NCI-H510A (cell line): Measurements from ENCODE around the gene SF3B4.
"Not testable (repeated sequence)": the region's sequence is repeated elsewhere in the genome, so short reads cannot be mapped to it uniquely, and the experiment has no call there.

Experiments
- DNase-seq: peaks from one replicate; lab custom pipeline; 2025; lab: John Stamatoyannopoulos, UW

SF3B4 gene

DNA sequence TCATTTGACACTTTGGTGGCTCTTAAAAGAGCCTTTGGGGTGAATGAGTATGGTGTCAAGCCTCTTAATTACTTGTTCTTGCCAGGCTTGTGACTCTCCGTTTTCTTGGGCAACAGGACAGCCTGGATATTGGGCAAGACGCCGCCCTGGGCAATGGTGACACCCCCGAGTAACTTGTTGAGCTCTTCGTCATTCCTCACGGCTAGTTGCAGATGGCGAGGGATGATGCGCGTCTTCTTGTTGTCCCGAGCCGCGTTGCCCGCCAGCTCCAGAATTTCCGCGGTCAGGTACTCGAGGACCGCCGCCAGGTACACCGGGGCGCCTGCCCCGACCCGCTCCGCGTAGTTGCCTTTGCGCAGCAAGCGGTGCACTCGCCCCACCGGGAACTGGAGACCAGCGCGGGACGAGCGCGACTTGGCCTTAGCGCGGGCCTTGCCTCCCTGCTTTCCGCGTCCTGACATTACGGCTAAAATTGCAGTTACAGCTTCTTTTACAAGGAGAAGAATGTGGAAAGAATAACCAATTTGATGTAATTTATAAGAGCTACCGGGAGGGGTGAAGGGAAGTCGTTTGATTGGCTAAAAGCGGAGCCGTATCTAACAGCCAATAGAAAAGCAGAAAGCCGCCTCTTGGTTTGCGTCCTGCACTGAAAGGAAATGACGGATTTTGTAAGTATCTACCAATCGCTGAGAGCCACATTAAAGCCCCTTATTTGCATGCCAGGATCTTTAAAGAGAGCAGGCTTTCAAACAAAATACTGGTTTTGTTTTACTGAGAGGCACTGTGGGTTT lies 40.0 kb downstream of the SF3B4 start:
- peak; percentile 89 for DNase-seq

DNA sequence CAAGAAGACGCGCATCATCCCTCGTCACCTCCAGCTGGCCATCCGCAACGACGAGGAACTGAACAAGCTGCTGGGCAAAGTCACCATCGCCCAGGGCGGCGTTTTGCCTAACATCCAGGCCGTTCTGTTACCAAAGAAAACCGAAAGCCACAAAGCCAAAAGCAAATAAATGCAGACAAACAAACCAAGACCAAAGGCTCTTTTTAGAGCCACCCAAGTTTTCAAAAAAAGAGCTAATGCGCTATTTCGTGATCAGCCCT lies 40.5 kb downstream of the SF3B4 start:
- not testable (repeated sequence) for DNase-seq

DNA sequence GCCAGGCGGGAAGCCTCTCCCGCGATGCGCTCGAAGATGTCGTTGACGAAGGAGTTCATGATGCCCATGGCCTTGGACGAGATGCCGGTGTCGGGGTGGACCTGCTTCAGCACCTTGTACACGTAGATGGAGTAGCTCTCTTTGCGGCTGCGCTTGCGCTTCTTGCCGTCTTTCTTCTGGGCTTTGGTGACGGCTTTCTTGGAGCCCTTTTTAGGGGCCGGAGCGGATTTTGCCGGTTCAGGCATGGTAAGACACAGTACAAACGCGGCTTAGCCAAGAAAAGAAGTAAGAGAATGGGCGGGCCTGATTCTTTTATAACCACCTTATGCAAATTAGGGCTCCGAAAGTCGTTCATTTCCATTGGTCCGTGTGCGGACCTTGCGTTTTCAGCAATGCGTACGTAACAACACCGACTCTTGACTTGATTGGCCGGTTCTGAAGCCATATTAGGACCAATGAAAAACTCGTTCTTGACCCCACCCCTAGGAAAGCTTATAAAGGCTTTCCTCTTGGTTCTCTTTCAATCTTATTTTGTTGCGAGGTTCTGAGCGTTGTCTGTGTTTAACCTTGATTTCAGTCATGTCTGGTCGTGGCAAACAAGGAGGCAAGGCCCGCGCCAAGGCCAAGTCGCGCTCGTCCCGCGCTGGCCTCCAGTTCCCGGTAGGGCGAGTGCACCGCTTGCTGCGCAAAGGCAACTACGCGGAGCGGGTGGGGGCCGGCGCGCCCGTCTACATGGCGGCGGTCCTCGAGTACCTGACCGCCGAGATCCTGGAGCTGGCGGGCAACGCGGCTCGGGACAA lies 41.0 kb downstream of the SF3B4 start:
- DNase-seq = peak; percentile 92

DNA sequence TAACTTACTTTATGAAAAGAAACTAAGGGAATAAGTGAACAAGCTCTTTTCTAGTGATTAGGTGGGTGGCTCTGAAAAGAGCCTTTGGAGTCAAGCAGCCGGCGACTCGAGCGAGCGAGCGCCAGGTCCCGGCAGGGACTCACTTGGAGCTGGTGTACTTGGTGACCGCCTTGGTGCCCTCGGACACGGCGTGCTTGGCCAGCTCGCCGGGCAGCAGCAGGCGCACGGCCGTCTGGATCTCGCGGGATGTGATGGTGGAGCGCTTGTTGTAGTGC lies 41.5 kb downstream of the SF3B4 start:
- DNase-seq = not testable (repeated sequence)

DNA sequence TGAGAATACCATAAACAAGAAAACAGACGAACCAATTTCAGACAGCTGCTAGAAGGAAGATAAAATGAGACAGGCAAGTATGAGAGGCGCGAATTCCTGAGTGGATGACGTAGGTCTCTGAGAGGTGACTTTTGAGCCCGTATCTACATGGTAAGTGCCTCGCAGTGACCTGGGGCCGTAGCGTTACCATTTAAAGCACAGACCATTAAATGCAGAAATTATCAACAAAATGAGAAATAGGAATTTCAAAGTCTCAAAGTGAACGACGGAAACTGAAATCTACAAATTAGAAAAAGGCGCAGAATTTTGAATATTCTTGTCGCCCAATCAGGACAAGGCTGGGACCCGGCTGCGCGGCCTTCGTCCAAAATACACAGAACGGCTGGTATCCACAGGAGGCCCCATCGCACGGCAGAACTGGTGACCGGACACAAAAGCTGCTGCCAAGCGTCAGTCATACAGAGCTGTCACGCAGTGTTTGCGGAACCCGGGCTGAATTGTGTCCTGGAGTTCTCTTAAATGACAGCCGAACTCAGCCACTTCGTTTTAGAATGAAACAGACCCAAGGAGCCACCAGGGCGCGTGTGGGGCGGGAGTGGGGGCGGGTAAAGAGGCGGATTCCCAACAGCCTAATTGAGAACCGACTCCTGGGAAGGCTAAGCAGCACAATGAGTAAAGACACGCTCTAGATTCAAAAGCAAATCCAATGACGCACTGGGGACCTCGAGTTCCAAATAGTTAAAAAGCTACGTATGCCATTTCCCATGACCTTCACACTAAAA lies 42.1 kb downstream of the SF3B4 start:
- peak; percentile 62 for DNase-seq

DNA sequence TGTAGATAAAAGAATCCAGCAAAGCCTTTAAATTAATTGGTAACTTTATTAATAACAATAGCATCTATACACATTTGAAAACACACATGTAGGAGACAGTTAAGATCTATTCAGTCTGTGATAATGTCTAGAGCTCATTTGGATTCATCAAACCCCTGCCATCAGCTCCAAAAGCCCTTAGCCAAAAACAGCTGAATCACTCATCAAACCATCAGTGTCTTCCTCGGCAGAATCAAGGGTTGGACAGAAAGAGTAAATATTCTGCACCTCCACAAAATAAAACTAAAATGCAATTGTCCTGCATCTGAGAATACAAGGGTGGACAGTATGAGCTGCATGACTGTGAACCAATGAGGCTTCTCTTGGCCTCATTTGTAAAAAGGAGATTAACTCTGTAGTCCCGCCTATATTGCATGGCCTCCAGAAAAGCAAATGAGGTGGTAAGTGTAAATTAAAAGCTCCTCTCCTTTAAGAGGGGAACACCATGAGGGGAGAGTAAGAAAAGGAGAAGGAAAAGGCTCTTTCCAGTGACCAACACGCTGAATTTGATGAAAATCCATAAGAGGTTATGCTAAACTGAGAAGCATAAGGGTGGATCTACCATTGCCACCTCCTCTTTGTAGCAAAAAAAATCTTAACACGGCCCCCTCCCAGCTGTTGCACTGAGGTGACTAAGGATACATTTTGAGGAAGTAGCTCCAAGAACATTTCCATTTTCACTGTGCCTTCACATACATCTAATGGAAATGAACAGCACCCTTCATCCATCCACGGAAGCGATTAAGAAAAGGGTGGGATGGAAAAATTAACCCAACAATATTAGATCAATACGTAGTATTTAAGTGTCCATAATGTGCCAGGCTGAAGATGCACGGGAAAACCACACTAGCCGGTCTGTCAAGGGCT lies 42.9 kb downstream of the SF3B4 start:
- DNase-seq = no peak

DNA sequence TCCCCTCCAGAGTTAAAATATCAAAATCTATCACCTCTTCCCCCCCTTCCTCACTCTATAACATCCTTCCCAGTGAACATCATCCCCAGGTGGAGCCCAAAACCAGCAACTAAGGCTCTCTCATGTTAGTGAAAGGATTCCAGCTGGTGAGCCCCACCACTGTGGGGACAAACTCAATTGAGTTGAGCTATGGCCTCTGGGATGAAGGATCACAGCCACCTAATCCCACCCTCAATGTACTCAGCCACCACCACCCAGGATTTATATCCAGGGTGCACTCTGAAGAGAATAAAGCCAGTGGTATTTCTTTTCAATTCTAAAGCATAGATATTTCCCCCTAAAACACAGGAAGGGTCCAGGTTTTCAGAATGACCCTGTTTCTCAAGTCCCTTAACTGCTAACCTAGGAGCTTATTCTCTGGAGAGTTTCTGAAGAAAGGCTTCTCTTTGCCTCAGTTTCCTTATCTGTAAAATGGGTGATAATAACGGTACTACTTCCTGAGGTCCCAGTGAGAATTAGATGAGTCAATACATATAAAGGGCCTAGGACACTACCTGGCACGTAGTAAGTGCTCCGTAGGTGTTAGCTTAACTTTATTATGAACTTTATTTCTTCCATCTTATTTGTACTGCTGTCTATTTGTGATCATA lies 43.9 kb downstream of the SF3B4 start:
- no peak for DNase-seq

DNA sequence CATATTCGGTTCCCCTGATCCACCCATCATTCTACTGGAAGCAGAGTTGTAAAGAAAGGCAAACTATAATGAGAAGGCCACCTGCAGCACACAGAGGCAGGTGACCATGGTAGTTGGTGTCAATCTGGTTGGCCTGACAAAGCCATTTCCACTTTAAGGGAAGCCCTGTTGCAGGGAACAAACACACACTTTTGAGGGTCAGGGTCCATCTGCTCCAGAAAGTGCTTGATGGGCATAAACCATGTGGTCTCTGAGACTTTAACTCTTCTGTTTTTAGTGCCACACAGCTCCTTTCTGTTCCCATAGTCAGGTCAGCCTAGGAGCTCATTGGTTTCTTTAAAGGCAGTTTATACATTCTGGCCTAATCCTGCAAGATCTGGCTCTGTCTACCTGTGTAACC lies 45.7 kb downstream of the SF3B4 start:
- no peak for DNase-seq

DNA sequence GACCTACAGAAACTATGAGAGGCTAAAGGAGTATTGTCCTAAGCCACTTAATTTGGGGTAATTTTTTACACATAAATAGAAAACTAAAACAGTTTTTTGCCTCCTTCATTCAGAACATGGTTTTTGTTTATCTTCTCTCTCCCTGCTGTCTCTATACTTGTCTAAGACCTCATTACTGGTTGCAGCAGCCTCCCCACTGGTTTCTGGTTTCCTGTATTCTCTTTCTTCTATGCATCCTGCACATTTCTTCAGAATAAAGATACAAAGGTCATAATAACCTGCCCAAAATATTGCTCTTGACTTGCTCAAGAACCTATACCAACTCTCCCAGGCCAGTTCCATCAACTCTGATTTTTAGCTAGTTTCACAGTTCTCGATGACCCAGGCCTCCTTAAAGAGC lies 48.0 kb downstream of the SF3B4 start:
- DNase-seq = no peak

DNA sequence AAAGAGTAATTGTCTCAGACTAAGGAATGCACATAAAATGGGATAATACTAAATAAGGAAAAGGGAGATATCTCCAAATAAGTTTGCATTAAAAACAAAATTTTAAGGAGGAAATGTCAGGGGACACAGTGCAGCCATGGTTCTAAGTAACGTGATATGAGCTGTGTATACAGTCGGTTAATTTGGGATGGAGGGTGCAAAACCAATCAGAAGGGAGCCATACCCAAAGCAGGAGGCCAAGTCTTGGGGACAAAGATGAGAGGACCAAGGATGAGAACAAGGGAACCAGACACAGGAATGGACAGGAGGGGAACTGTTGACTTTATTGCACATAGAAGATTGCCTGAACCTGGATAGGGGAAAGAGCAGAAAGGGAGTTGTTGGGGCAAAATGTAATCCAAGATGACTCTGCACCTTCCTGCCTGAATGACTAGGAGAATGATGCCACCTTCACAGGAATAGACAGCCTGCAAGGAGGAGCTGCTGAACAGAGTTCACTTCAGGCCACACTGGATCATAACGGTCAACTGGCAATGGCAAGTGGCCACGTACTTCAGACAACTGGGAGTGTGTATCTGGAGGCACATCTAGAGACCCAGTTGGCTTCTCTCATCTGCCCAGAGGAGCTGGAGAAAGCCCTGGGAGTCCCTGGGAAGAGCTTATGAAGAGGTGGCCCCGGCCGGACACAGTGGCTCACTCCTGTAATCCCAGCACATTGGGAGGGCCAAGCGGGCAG lies 50.2 kb downstream of the SF3B4 start:
- no peak for DNase-seq
